Naive thymus-derived CD8-positive, alpha-beta T cell (primary cell): ENCODE results near the gene PLA2G3. TPM values are rescaled to one million over a fixed set of nuclear protein-coding genes. Genes with fewer than 3 reads are reported as not detected.
A peak's percentile ranks its signal among the peaks of the same experiment; 100 is the strongest.

Experiments used
- ATAC-seq, 2 donors: fragments of 150-1000 bp; cut with Tn5 transposase in 1 of 2; sonication (Bioruptor Pico), chemical (Tn5 transposase) in 1 of 2; 1 replicate in 1 of 2; 2 replicates in 1 of 2; pipeline ENCODE4 v1.10.0; 2021; ENCODE audit warnings: mild to moderate bottlenecking in 2 of 2, moderate library complexity in 2 of 2
- POLR2A ChIA-PET: fragments of 350-600 bp; sonication (Branson Sonifier 250); formaldehyde crosslinking; loops from one replicate; lab custom pipeline; 2021; ENCODE audit warnings: antibody characterized with exemption; lab: Charles Lee
- DNase-seq, 10 donors: peaks; one replicate each; pipeline versions ENCODE4 v3.0.0 to v3.0.0-alpha.2; 2020 to 2022
- H3K27ac Mint-ChIP-seq, 10 donors: one replicate each; pipeline ENCODE4 v1.8.0; 2020 to 2022; ENCODE audit warnings: mild to moderate bottlenecking in 10 of 10, mixed read lengths in 10 of 10, moderate library complexity in 4 of 10, inconsistent platforms in 1 of 10
- H3K27me3 Mint-ChIP-seq, 5 donors: one replicate each; pipeline ENCODE4 v1.8.0; 2021 to 2022; ENCODE audit warnings: mixed read lengths in 5 of 5
- H3K36me3 Mint-ChIP-seq, 3 donors: one replicate each; pipeline ENCODE4 v1.8.0; 2020 to 2022; ENCODE audit warnings: mixed read lengths in 3 of 3, mild to moderate bottlenecking in 2 of 3, inconsistent platforms in 1 of 3
- H3K4me1 Mint-ChIP-seq, 4 donors: one replicate each; pipeline ENCODE4 v1.8.0; 2021 to 2022; ENCODE audit warnings: mixed read lengths in 4 of 4
- H3K4me3 Mint-ChIP-seq, 10 donors: one replicate each; pipeline ENCODE4 v1.8.0; 2020 to 2022; ENCODE audit warnings: mild to moderate bottlenecking in 10 of 10, mixed read lengths in 10 of 10, moderate library complexity in 6 of 10, inconsistent platforms in 1 of 10
- H3K9me3 Mint-ChIP-seq, 9 donors: one replicate each; pipeline ENCODE4 v1.8.0; 2020 to 2022; ENCODE audit warnings: mixed read lengths in 9 of 9, mild to moderate bottlenecking in 3 of 9, inconsistent platforms in 1 of 9, moderate library complexity in 1 of 9
- polyA plus RNA-seq, 3 donors: library from polyadenylated mRNA; unstranded; fragments of 300-500 nt; fragmentation: Illumina TruSeq; gene quantifications; one replicate each; pipeline ENCODE4 v1.2.3, GENCODE V29; 2021
- total RNA-seq, 8 experiments: library from RNA in 2 of 8; stranded (reverse) in 2 of 8; gene quantifications; one replicate each; pipeline ENCODE4 v1.2.3 and lab custom pipeline; 2021 to 2026

The PLA2G3 gene
- total and polyA plus RNA-seq, 5 experiments from 2014 or later, result not detected

- Mint-ChIP-seq H3K4me3 (no peak overlapping the region), H3K27me3 (peaks cover 0 to 9% (median 7%) of the 10 kb centered on the region in 5 donors), H3K9me3 (peaks cover 0 to 33% (median 0%) of the 10 kb centered on the region in 9 donors), H3K27ac (peak overlapping the region in 1 of 10 donors; percentile 11), H3K36me3 (peaks cover 0 to 12% (median 2%) of the 10 kb centered on the region in 3 donors), H3K4me1 (no peaks in the 10 kb centered on the region)
- ATAC-seq (no peak), DNase-seq (no peak)
- POLR2A ChIA-PET, result no interaction called here
These were observed 2.7 kb upstream of the PLA2G3 start for GRCh38 chr22:31143038-31143437.

GRCh38 chr22:31142285-31142684 lies 2.0 kb upstream of the PLA2G3 start:
- Mint-ChIP-seq H3K36me3 (peaks cover 0 to 12% (median 2%) of the 10 kb centered on the region in 3 donors), H3K4me1 (no peaks in the 10 kb centered on the region), H3K4me3 (no peak overlapping the region), H3K27ac (peak overlapping the region in 1 of 10 donors; percentile 11), H3K9me3 (peaks cover 0 to 27% (median 0%) of the 10 kb centered on the region in 9 donors), H3K27me3 (peaks cover 0 to 9% (median 7%) of the 10 kb centered on the region in 5 donors)
- DNase-seq (no peak), ATAC-seq (no peak)
- POLR2A ChIA-PET, result no interaction called here

- Mint-ChIP-seq H3K4me3 (no peak overlapping the region), H3K27ac (peak overlapping the region in 2 of 10 donors; percentile 8 to 76), H3K27me3 (peaks cover 0 to 9% (median 7%) of the 10 kb centered on the region in 5 donors), H3K36me3 (peaks cover 0 to 8% (median 2%) of the 10 kb centered on the region in 3 donors), H3K9me3 (peaks cover 0 to 20% (median 0%) of the 10 kb centered on the region in 9 donors), H3K4me1 (no peaks in the 10 kb centered on the region)
- POLR2A ChIA-PET, result no interaction called here
- no peak for ATAC-seq
- DNase-seq, result no peak
These were observed 1.2 kb upstream of the PLA2G3 start for GRCh38 chr22:31141551-31141950.

- POLR2A ChIA-PET, result no interaction called here
- Mint-ChIP-seq H3K9me3 (peaks cover 0 to 17% (median 0%) of the 10 kb centered on the region in 9 donors), H3K27me3 (peaks cover 0 to 9% (median 7%) of the 10 kb centered on the region in 5 donors), H3K36me3 (peaks cover 0 to 8% (median 0%) of the 10 kb centered on the region in 3 donors), H3K4me3 (no peak overlapping the region), H3K4me1 (no peaks in the 10 kb centered on the region), H3K27ac (no peak overlapping the region)
- DNase-seq, result no peak
- ATAC-seq, result no peak
These were observed 438 bp upstream of the PLA2G3 start for GRCh38 chr22:31140746-31141145.

- POLR2A ChIA-PET, result no interaction called here
- no peak overlapping the region for H3K27ac Mint-ChIP-seq
- ATAC-seq, result no peak
These were observed 1.2 kb downstream of the PLA2G3 start for GRCh38 chr22:31139066-31139465.

GRCh38 chr22:31138126-31138525 lies 2.2 kb downstream of the PLA2G3 start:
- no peaks in the 10 kb centered on the region for H3K36me3 Mint-ChIP-seq

More at GRCh38 chr22:31139066-31139465, 1.2 kb downstream of the PLA2G3 start:
- no peaks in the 10 kb centered on the region for H3K4me1 Mint-ChIP-seq
- H3K36me3 Mint-ChIP-seq, result no peaks in the 10 kb centered on the region
- H3K9me3 Mint-ChIP-seq, result peaks cover 0 to 4% (median 0%) of the 10 kb centered on the region in 9 donors
- no peak for DNase-seq
- no peak overlapping the region for H3K4me3 Mint-ChIP-seq
- H3K27me3 Mint-ChIP-seq, result peaks cover 0 to 9% (median 7%) of the 10 kb centered on the region in 5 donors

GRCh38 chr22:31137721-31138120 lies 2.6 kb downstream of the PLA2G3 start:
- no peaks in the 10 kb centered on the region for H3K9me3 Mint-ChIP-seq
- no peak overlapping the region for H3K4me3 Mint-ChIP-seq
- POLR2A ChIA-PET, result no interaction called here

More at GRCh38 chr22:31138126-31138525, 2.2 kb downstream of the PLA2G3 start:
- Mint-ChIP-seq H3K4me1 (no peaks in the 10 kb centered on the region), H3K9me3 (no peaks in the 10 kb centered on the region), H3K4me3 (no peak overlapping the region), H3K27ac (no peak overlapping the region), H3K27me3 (peaks cover 0 to 9% (median 7%) of the 10 kb centered on the region in 5 donors)
- POLR2A ChIA-PET, result no interaction called here
- ATAC-seq (no peak), DNase-seq (no peak)

GRCh38 chr22:31136711-31137110 lies 3.6 kb downstream of the PLA2G3 start:
- H3K36me3 Mint-ChIP-seq, result no peaks in the 10 kb centered on the region
- peaks cover 0 to 9% (median 7%) of the 10 kb centered on the region in 5 donors for H3K27me3 Mint-ChIP-seq
- ATAC-seq (no peak), DNase-seq (no peak)
- H3K4me3 Mint-ChIP-seq, result no peak overlapping the region
- H3K9me3 Mint-ChIP-seq, result no peaks in the 10 kb centered on the region
- no peak overlapping the region for H3K27ac Mint-ChIP-seq
- H3K4me1 Mint-ChIP-seq, result no peaks in the 10 kb centered on the region
- POLR2A ChIA-PET, result no interaction called here

More at GRCh38 chr22:31137721-31138120, 2.6 kb downstream of the PLA2G3 start:
- ATAC-seq (no peak), DNase-seq (no peak)
- H3K36me3 Mint-ChIP-seq, result no peaks in the 10 kb centered on the region
- peaks cover 0 to 9% (median 7%) of the 10 kb centered on the region in 5 donors for H3K27me3 Mint-ChIP-seq
- H3K27ac Mint-ChIP-seq, result no peak overlapping the region
- H3K4me1 Mint-ChIP-seq, result no peaks in the 10 kb centered on the region

GRCh38 chr22:31136155-31136554 lies 4.2 kb downstream of the PLA2G3 start:
- no peak for DNase-seq
- POLR2A ChIA-PET, result no interaction called here
- H3K4me1 Mint-ChIP-seq, result no peaks in the 10 kb centered on the region
- no peak overlapping the region for H3K4me3 Mint-ChIP-seq
- H3K27me3 Mint-ChIP-seq, result peaks cover 0 to 9% (median 7%) of the 10 kb centered on the region in 5 donors
- no peak overlapping the region for H3K27ac Mint-ChIP-seq
- ATAC-seq, result no peak
- H3K36me3 Mint-ChIP-seq, result no peaks in the 10 kb centered on the region
- H3K9me3 Mint-ChIP-seq, result no peaks in the 10 kb centered on the region

- POLR2A ChIA-PET, result interaction anchor here (0.6 kb wide), 1 partner anchor 490 kb away, joined by 4 read pairs; no protein-coding TSS in a partner anchor
- DNase-seq (no peak), ATAC-seq (no peak)
- Mint-ChIP-seq H3K4me1 (no peaks in the 10 kb centered on the region), H3K4me3 (no peak overlapping the region), H3K27ac (no peak overlapping the region), H3K27me3 (peaks cover 0 to 9% (median 7%) of the 10 kb centered on the region in 5 donors), H3K9me3 (no peaks in the 10 kb centered on the region), H3K36me3 (no peaks in the 10 kb centered on the region)
These were observed 4.6 kb downstream of the PLA2G3 start for GRCh38 chr22:31135706-31136105.

- Mint-ChIP-seq H3K27ac (no peak overlapping the region), H3K27me3 (peaks cover 0 to 6% (median 2%) of the 10 kb centered on the region in 5 donors), H3K4me3 (no peak overlapping the region), H3K36me3 (no peaks in the 10 kb centered on the region), H3K9me3 (no peaks in the 10 kb centered on the region), H3K4me1 (no peaks in the 10 kb centered on the region)
- DNase-seq, result no peak
- POLR2A ChIA-PET, result no interaction called here
- no peak for ATAC-seq
These were observed 5.6 kb downstream of the PLA2G3 start for GRCh38 chr22:31134688-31135087.

GRCh38 chr22:31133911-31134310 lies 6.4 kb downstream of the PLA2G3 start:
- peaks cover 0 to 3% (median 0%) of the 10 kb centered on the region in 5 donors for H3K27me3 Mint-ChIP-seq
- no peak for ATAC-seq
- no peak overlapping the region for H3K27ac Mint-ChIP-seq
- DNase-seq, result no peak
- no peak overlapping the region for H3K4me3 Mint-ChIP-seq
- POLR2A ChIA-PET, result no interaction called here
- no peaks in the 10 kb centered on the region for H3K36me3 Mint-ChIP-seq
- H3K4me1 Mint-ChIP-seq, result no peaks in the 10 kb centered on the region
- H3K9me3 Mint-ChIP-seq, result no peaks in the 10 kb centered on the region

- Mint-ChIP-seq H3K27ac (no peak overlapping the region), H3K4me1 (peaks cover 0 to 4% (median 0%) of the 10 kb centered on the region in 4 donors), H3K9me3 (no peaks in the 10 kb centered on the region), H3K27me3 (peaks cover 0 to 9% (median 0%) of the 10 kb centered on the region in 5 donors), H3K4me3 (no peak overlapping the region), H3K36me3 (no peaks in the 10 kb centered on the region)
- POLR2A ChIA-PET, result no interaction called here
- DNase-seq, result no peak
- ATAC-seq, result no peak
These were observed 9.4 kb downstream of the PLA2G3 start for GRCh38 chr22:31130873-31131272.

- H3K4me1 Mint-ChIP-seq, result peaks cover 0 to 4% (median 0%) of the 10 kb centered on the region in 4 donors
- DNase-seq, result peak in 1 of 10 donors; percentile 40
- POLR2A ChIA-PET, result interaction anchor here (0.9 kb wide), 1 partner anchor 144 kb away, joined by 3 read pairs; no protein-coding TSS in a partner anchor
- H3K4me3 Mint-ChIP-seq, result no peak overlapping the region
- H3K36me3 Mint-ChIP-seq, result no peaks in the 10 kb centered on the region
- H3K27me3 Mint-ChIP-seq, result peaks cover 0 to 9% (median 0%) of the 10 kb centered on the region in 5 donors
- no peaks in the 10 kb centered on the region for H3K9me3 Mint-ChIP-seq
- ATAC-seq, result no peak
- no peak overlapping the region for H3K27ac Mint-ChIP-seq
These were observed 12.2 kb downstream of the PLA2G3 start for GRCh38 chr22:31128156-31128555.
